HG03469 (cell line): ENCODE data around the gene HARBI1.

Experiments
- ATAC-seq: cut with Tn5 transposase; IDR thresholded peaks from one replicate; pipeline ENCODE4 v1.9.1; 2021; ENCODE audit warnings: mild to moderate bottlenecking, moderate library complexity, moderate number of reproducible peaks; ENCODE audit not compliant: unreplicated experiment

HARBI1 gene

GRCh38 chr11:46633291-46634217, 16.5 kb upstream of the HARBI1 start:
- ATAC-seq = no peak

GRCh38 chr11:46632502-46632901, 15.5 kb upstream of the HARBI1 start:
- ATAC-seq = no peak

- no peak for ATAC-seq
Observed at GRCh38 chr11:46631676-46632075, 14.6 kb upstream of the HARBI1 start.

- ATAC-seq = no peak
Observed at GRCh38 chr11:46630237-46630636, 13.2 kb upstream of the HARBI1 start.

GRCh38 chr11:46628961-46629360, 11.9 kb upstream of the HARBI1 start:
- ATAC-seq = no peak

- ATAC-seq = no peak
Observed at GRCh38 chr11:46625406-46625805, 8.4 kb upstream of the HARBI1 start.

- ATAC-seq = no peak
Observed at GRCh38 chr11:46618837-46619236, 1.8 kb upstream of the HARBI1 start.

- ATAC-seq = no peak
Observed at GRCh38 chr11:46617972-46618314, 916 bp upstream of the HARBI1 start.

- no peak for ATAC-seq
Observed at GRCh38 chr11:46616551-46617133, 385 bp downstream of the HARBI1 start.

- ATAC-seq = no peak
Observed at GRCh38 chr11:46615756-46616155, 1.3 kb downstream of the HARBI1 start.

GRCh38 chr11:46612326-46612725, 4.7 kb downstream of the HARBI1 start:
- no peak for ATAC-seq

GRCh38 chr11:46611526-46612304, 5.3 kb downstream of the HARBI1 start:
- no peak for ATAC-seq

- no peak for ATAC-seq
Observed at GRCh38 chr11:46609386-46609785, 7.6 kb downstream of the HARBI1 start.

- no peak for ATAC-seq
Observed at GRCh38 chr11:46607516-46607915, 9.5 kb downstream of the HARBI1 start.

- no peak for ATAC-seq
Observed at GRCh38 chr11:46604796-46605195, 12.2 kb downstream of the HARBI1 start.

- no peak for ATAC-seq
Observed at GRCh38 chr11:46603704-46604308, 13.2 kb downstream of the HARBI1 start.

GRCh38 chr11:46601129-46601528, 15.9 kb downstream of the HARBI1 start:
- no peak for ATAC-seq

GRCh38 chr11:46600194-46600960, 16.6 kb downstream of the HARBI1 start:
- ATAC-seq = no peak

GRCh38 chr11:46599340-46600193, 17.5 kb downstream of the HARBI1 start:
- ATAC-seq = no peak
